Ovary (tissue), 3 donors: Measurements from ENCODE around the gene NEIL1.

ENCODE experiments used
- CTCF ChIP-seq, 3 donors: fragments of 450-650 bp in 2 of 3; fragments of 200-600 bp in 1 of 3; IDR thresholded peaks; one replicate each; pipeline versions ENCODE4 v1.5.1 to v1.8.0; 2016 to 2022; ENCODE audit warnings: antibody characterized with exemption in 3 of 3, mild to moderate bottlenecking in 1 of 3
- POLR2A ChIP-seq: fragments of 450-650 bp; IDR thresholded peaks from one replicate; pipeline ENCODE4 v1.6.1; 2017; ENCODE audit warnings: antibody characterized with exemption, mild to moderate bottlenecking, moderate library complexity
- donor health status: DM: no; HTN: no; CAD: no.

DNA sequence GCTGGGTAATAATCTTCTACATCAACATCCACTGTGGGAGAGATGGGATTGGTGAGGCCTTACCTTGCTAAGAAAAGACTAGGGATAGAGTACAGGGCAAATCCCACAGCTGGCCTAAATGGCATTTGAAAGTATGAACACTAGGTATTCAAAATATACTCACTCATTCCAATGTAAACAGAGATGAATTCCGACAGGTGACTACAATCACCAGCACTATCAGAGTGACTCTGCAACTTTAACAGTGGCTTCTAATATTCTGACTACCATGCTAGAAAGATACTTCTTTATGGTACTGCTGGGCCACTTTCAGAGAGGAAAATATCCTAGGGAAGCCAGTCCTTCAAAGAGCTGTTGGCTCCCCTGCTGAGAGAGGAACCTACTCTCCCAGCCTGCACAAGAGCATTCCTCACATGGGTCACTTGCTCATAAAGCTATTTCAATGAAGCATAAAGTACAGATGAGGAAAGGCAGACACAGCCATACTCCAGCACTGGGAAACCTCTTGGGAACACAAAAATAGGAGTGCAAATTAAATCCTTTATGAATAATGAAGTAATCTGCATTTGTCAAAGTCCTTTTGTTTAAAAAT is 43.0 kb downstream of the NEIL1 start:
- no peak for TF ChIP-seq CTCF (IDR thresholded peaks at IDR 0.05)
- no peak for TF ChIP-seq POLR2A
